NCI-H2081 (cell line): Measurements from ENCODE around the gene LUC7L2.
"Not testable (repeated sequence)": the region's sequence is repeated elsewhere in the genome, so short reads cannot be mapped to it uniquely, and the experiment has no call there.

ENCODE experiments used
- DNase-seq, 2 experiments: peaks; one replicate each; lab custom pipeline; 2025; lab: John Stamatoyannopoulos, UW

LUC7L2 gene, protein sequence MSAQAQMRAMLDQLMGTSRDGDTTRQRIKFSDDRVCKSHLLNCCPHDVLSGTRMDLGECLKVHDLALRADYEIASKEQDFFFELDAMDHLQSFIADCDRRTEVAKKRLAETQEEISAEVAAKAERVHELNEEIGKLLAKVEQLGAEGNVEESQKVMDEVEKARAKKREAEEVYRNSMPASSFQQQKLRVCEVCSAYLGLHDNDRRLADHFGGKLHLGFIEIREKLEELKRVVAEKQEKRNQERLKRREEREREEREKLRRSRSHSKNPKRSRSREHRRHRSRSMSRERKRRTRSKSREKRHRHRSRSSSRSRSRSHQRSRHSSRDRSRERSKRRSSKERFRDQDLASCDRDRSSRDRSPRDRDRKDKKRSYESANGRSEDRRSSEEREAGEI

DNA sequence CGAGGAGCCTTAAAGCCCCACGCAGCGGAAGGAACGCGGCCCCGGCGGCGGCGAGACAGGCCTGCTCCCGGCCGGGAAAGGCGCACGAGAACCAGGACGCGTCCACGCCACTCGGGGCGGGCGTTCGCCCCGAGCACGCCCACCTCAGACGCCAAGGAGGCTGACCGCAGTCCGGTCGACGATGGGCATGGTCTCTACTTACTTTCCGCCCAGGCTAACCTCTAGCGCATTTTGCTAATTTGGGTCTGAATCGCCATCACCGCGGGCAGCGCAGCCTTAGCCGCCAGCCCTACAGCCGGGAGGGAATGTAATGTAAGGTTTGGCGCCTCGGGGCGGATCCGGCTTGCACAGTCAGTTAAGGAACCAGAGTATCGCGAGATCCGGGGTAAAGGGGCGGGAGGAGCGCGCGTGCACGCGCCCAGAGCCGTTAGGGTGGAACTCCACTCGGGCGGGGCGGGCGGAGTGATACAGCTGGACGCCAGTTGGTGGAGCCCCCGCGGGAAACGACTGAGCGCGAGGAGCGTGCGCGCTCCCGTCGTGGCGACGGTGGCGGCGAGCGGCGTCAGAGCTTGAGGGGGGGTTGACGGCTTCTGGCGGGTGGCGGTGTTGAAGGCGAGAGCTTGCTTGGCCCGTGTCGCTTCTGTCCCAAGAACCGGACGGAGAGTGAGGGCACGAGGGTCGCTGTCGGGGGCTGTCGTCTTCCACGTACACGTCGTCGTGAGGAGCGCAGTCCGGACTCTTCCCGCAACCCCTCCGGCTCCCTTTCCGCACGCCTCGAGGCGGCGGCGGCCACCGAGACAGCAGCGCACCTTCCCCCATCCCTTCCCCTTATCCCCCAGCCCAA is at the start of gene LUC7L2:
TSS of gene LUC7L2 (plus strand) at position 529 of the 844 bp plus-strand sequence. CDS start 368 bp downstream, outside the sequence.
- DNase-seq: peak; percentile 99 to 100

DNA sequence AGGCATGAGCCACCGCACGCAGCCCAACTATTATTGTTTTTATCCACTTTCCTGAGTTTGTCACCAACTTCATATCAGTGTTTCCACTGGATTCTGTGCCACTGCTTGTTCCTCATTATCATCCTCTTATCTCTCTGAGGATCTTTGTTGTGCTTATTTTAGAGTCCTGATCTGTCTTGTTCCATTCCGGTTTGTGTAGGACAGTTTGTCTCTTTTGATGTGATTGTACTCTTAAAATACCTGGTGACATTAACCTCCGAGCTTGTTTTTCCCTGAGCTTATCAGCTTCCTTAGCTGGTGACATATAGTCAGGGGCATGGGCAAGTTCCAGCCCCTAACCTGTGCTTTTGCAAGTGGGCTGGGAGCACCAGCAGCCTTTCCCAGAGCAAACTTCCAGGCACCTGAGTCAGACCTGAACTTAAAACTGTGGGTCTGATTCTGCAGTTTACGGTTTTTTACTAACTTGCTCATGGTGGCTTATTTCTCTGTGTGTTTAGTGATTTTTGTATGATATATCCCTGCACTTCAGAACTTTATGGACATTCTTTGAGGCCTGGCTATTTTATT is 41.7 kb upstream of the LUC7L2 start:
- DNase-seq: no peak

DNA sequence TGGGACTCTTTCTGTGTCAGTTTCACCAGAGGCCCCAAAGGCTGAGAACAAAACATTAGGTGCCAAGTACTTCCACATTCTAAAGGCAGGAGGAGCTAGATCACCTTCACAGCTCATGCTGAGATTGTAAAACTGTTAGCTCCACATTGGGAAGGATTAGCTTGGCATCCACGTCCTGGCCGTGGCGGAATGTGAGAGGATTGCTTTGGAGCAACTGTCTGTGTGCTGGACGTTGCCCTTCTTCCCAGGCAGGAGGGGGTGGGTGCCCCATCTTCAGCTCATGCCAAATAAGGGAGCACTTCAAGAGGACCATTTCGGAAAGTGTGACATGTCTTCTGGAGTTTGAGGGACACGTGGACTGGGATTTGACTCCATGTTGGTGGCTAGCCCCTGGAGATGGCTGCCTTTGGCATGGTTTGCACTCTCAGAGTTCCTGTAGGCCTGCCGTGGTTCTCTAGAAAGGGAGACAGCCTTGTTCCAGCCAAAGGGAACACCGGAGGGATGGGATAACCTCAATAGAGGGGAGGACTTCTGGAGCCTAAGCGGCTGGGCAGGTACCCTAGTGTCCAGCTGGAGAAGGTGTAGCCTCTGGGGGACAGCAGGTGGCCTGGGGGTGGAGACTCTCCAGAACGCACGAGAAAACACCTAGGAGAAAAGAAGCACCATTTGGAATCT is 38.5 kb upstream of the LUC7L2 start:
- DNase-seq: no peak

DNA sequence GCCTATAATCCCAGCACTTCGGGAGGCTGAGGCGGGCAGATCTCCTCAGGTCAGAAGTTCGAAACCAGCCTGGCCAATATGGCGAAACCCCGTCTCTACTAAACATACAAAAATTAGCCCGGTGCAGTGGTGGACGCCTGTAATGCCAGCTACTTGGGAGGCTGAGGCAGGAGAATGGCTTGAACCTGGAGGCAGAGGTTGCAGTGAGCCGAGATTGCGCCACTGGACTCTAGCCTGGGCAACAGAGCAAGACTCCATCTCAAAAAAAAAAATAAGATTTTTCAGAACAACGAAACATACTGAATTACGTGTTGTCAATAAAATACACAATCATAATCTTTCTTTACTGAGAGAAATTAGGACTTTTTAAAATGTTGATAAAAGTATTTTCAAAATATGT is 35.0 kb upstream of the LUC7L2 start:
- not testable (repeated sequence) for DNase-seq

DNA sequence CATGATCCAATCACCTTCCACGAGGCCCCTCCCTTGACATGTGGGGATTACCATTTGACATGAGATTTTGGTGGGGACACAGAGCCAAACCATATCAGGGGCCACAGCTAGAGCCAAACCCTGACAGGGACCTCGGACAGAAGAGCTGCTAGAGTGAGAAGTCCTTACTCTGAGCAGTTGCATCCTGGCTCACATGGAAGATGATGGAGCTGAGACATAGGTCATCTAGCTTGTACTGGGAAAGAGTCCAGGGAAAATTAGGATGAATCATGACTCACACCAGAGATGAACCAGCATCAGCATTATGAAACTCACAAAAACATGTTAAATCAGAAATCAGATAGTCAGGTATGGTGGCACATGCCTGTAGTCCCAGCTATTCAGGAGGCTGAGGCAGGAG is 31.3 kb upstream of the LUC7L2 start:
- DNase-seq: no peak

DNA sequence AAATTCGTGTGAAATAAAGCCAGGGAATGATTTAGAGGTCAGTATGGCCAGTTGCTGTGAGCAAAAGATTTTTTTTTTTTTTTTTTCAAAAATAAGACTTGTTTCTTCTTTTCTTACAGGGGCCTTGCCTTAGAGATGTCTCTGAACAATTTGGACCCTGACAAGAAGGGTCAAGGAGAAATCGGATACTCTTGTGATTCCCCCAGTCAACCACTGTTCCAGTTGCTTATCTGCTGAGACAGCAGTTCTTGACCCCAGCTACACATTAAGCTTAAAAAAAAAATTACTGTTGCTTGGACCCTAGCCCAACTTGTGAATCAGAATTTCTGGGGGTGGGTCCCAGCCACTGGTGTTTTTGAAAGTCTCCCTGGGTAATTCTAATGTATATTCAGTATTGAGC is 30.6 kb upstream of the LUC7L2 start:
- no peak for DNase-seq

DNA sequence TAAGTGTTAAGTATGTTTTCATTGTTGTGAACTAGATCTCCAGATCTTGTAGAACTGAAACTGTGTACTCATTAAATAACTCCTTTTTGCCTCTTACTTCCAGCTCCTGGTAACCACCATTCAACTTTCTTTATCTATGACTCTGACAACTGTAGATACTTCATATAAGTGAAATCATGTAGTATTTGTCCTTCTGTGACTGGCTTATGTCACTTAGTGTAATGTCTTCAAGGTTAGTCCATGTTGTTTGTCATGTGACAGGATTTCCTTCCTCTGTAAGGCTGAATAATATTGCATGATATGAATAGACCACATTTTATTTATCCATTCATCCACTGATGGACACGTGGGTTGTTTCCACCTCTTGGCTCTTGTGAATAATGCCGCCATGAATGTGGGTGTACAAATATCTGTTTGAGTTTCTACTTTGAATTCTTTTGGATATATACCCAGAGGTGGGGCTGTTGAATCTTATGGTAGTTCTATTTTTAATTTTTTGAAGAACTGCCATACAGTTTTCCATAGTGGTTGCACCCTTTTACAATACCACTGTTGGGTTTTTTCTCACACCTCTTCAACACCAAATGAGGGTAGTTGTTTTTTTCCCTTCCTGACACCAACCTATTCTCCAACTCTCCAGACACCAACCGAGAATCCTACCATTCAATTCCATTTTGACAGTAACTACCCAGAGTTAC is 29.2 kb upstream of the LUC7L2 start:
- no peak for DNase-seq

DNA sequence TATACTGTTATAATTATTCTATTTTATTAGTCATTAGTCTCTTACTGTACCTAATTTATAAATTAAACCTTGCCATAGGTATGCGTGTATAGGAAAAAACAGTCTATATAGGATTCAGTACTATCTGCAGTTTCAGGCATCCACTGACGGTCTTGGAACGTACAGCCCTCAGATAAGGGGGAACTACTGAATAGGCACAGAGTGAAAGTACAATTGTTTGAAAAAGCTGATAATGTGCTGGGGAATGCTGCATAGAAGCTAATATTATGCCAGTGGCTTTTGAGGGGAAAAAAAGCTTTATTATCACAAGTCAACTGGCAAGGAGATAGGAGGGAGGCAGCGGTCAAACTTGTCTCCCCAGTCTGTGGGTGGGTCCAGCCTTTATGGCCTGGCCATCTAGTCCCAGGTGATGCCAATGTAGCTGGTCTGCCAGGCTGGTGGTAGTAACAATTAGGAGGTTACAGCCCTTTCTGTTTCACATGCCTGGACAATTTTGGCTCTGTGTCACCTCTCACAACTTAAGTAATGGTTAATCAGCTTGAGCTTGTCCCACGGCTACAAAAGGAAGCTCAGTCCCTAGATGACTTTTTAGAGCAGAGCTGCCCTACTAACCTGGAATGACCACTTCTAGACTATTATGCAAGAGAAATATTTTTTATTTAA is 26.9 kb upstream of the LUC7L2 start:
- no peak for DNase-seq

DNA sequence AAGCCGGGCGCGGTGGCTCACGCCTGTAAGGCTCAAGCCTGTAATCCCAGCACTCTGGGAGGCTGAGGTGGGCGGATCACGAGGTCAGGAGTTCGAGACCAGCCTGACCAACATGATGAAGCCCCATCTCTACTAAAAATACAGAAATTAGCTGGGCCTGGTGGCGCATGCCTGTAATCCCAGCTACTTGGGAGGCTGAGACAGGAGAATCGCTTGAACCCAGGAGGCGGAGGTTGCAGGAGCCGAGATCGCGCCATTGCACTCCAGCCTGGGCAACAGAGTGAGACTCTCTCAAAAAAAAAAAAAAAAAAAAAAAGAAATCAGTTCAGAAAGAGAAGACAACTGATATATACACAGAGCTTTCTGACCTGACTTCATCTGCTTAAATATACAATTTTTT is 26.3 kb upstream of the LUC7L2 start:
- DNase-seq: not testable (repeated sequence)

DNA sequence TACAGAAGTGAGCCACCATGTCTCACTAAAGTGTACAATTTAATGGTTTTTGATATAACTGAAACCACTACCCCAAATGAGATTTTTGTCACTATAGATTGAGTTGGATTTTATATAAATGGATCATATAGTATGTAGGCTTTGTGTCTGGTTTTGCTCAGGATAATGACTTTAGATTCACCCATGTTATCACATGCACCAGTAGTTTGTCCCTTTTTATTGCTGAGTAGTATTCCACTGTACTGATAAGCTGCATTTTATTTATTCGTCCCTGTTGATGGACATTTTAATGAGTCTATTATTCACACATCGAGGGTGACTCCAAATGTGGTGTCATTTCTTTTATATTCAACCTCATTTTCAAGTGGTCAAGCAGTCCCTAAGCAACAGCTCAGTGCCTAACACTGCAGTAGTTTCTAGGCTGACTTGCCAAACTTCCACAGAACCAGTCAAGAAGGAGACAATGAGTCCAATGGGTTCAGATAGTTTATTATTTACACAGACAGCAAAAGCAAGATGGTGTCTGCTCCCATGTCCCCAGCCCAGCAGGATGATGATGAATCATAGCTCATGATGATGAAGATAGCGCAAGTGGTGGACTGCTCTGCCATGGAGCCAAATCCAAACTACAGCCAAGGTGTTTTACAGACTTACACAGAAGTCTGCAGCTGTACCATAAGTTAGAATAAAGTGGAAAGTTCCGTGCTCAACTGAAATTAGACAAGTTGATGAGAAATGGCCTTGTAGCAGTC is 25.1 kb upstream of the LUC7L2 start:
- no peak for DNase-seq

DNA sequence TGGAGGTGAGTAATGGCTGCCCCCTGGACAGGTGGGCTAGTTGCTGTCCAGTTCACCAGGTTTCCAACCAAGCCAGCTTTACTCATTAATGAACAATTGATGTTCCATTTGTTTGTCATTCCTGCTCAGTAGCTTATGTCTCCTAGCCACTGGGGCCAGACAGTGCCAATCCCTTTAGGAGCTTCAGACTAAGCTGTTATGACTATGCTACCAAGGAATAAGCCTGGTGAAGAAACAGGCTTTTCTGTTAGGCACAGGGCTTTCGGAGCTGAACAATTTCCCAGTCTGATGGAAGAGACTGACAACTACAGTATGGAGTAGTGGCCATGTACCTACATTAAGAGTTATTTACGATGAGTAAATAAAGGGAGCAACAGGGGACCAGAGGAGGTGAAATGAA is 20.7 kb upstream of the LUC7L2 start:
- DNase-seq: no peak

DNA sequence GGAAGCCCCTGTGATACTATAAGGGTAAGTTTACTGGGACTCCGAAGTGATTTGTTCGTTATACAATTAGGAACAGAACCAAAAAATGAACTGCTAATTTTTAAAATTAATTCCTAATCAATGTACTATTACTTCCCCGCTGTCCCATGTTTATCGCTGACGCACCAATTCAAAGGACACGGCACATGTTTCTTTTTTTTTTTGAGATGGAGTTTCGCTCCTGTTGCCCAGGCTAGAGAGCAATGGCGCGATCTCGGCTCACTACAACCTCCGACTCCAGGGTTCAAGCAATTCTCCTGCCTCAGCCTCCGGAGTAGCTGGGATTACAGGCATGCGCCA is 20.0 kb upstream of the LUC7L2 start:
- DNase-seq: no peak

DNA sequence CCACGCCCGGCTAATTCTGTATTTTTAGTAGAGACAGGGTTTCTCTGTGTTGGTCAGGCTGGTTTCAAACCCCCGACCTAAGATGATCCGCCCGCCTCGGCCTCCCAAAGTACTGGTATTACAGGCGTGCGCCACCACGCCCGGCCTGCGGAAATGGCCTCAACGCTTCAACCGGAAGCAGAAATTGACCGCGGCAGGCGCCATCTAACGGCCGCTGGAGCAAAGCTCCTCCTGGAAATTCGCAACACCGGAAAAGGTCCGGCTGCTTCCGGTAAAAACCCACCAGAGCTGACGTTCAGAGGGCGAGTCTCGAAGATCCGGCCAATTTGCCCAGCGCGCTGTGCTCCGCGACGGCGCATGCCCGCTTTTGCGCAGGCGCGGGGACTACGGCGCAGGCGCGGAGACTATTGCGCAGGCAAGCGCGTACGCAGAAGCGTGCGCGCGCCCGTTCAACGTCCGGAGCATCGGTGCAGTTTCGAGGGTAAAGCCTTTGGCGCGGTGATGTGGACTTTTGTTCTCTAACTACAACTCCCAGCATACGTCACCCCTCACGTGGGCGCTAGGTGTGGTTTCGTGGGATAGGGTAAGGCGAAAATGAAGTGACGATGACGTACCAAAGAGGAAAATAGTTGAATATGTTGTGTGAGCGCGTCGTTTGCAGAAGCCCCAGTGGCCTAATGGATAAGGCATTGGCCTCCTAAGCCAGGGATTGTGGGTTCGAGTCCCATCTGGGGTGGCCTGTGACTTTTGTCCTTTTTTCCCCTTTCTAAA is 19.5 kb upstream of the LUC7L2 start:
- peak; percentile 100 for DNase-seq

DNA sequence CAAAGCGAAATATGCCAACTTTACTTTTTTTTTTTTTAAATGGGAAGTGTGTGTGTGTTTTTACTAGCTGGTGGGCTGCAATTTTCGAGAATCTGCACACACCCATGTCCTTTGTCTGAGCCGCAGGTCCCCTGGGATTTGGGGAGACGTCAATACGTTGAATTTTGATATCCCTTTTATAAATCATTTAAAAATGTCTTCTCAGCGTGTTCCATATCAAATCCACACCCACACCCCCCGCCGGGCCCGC is 19.0 kb upstream of the LUC7L2 start:
- DNase-seq: no peak

DNA sequence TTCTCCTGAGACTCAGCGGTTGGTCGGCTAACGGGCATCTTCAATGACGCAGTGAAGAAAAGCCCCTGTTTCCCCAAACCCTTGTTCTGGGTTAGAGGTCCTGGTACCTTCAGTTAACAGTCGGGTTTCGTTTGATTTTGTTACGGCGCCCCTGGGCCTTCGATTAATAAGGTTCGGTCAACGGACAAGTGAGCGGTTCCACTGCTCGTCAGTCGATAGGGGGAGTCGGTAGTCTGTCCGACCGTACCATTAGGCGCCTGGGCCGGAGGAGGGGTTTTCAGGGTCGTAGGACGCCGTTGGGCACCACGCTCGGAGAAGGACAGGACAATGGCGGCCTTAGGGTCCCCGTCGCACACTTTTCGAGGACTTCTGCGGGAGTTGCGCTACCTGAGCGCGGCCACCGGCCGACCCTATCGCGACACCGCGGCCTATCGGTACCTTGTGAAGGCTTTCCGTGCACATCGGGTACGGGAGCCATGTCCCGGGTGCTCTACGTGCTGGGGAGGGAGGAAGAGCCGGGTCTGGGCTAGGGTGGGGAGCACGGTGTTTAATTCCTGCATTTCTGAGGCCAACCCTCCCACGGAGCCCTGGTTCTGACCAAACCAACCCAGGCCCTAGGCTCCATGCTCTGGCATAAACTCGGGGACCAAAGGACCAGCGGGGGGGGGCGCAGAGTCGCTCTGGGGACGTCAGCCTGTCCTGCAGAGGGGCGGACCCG is 18.5 kb upstream of the LUC7L2 start, which contains the start of gene FMC1:
TSS of gene FMC1 (plus strand) at position 280 of the 718 bp plus-strand sequence. CDS start at position 328, 48 bp downstream.
- DNase-seq: peak; percentile 95 to 96

DNA sequence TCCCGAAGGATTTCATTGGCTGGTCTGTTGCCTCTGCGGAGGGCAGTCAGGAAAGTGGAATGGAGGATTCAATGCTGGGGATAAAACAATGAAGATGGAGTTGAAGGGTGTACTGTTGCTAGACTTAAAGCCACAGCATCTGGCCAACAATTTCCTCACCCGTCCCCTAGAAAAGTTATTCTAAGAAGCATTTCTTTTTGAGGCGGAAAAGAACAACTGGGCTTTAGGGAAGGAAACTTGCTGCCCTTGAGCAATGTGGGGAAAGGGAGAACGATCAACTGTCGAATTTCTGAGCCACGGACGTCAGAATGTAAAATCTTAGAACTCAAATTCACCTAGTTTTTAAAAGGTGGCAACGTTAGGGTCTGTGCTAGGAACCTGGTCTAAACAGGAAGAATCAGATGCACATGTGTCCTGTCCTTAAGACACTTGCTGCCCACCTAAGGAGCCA is 17.9 kb upstream of the LUC7L2 start:
- no peak for DNase-seq

DNA sequence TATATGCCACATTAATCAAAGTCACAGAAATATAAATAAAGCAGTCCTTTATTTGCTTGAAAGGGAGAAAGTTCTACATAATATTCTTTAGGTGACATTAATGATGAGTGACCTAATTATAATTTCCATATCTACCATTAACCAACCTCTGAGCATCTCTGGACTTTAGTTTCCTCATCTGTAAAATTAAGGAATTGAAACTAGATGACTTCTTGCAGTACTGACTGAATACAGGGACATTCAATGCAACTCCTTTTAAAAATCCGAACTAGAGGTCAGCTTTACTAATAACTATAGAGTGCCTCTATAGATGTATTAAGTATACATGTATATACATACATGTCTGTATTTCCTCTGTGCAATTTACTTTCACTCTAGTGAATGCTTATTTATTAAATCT is 14.7 kb upstream of the LUC7L2 start:
- no peak for DNase-seq

DNA sequence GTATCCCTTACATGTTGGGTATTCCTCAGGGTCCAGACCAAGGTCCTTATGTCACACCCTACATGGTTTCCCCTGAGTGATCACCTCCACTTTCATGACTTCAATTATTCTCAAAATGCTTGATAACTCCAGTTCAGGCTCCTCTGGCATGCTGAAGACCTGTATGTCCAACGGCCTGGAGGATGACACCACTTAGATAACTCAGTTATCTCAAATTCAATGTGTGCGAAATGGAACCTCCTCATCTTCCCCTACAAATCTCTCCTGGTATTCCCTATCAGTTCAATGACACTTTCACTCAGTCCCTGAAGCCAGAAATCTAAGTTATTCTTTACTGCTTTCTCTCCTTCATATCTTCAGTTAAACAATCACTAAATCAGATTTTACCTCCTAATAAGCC is 8.7 kb upstream of the LUC7L2 start:
- DNase-seq: no peak

DNA sequence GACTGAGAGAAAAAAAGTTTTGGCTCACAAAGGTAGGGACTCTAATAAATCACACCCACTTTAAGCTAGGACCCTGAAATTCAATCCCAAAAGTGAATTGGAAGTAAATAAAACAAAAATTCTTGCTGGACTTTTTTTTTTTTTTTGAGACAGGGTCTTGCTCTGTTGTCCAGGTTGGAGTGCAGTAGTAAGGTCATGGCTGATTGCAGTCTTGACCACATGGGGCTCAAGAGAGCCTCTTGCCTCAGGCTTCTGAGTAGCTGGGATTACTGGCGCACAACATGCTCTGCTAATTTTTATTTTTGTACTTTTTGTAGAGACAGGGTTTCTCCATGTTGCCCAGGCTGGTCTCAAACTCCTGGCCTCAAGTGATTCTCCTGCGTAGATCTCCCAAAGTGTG is 5.0 kb upstream of the LUC7L2 start:
- DNase-seq: no peak
